ENCODE measurements around the gene PLCB3. TPM values are rescaled to one million over a fixed set of nuclear protein-coding genes. Genes with fewer than 3 reads are reported as not detected.

Gene PLCB3
- total RNA-seq, 1 experiment from 2014 or later, result 80.2 TPM

DNA sequence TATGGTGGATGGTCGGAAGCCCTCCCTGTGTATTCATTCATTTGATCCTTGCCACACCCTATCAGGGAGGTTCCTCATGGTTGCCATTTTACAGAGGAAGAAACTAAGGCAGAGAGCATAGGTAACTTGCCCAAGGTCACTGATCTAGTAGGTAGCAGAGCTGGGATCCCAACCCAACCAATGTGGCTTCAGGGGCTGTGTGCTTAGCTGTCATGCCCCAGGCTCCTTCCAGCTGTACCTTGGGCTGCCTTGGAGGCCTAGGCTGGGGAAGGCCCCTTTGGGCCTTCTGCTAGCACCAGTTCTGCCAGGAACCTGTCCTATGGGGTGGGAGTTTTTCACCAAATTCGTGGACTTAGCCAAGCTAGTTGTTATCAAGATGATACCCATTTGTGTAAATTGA is 24.5 kb downstream of the PLCB3 start:
- Histone ChIP-seq H3K79me1 (ENCODE audit: insufficient read depth, low read depth, low read length, poor library complexity, severe bottlenecking) (no peaks in the 10 kb centered on the region), H4K5ac (ENCODE audit: insufficient read length, low read depth, low read length) (no peak overlapping the region), H4K20me1 (ENCODE audit: control insufficient read depth, insufficient read depth, insufficient read length) (peaks cover 2% of the 10 kb centered on the region), H3K4me1 (ENCODE audit: insufficient read depth, low read length) (no peaks in the 10 kb centered on the region), H2BK15ac (ENCODE audit: low read depth, low read length) (no peak overlapping the region), H3K14ac (ENCODE audit: insufficient read depth, low read length) (no peak overlapping the region), H3T11ph (ENCODE audit: low read length) (no peak overlapping the region), H2BK20ac (ENCODE audit: low read depth, low read length, poor library complexity, severe bottlenecking) (no peak overlapping the region), H3K4ac (ENCODE audit: low read depth, low read length) (no peak overlapping the region), H4K91ac (ENCODE audit: insufficient read length, low read depth, low read length) (no peak overlapping the region), H2BK5ac (ENCODE audit: insufficient read length, low read length) (no peak overlapping the region), H3K27ac (ENCODE audit: insufficient read length, low read depth, low read length) (no peak overlapping the region), H3K9ac (ENCODE audit: extremely low read depth, insufficient read length, low read length) (no peak overlapping the region), H3K23me2 (ENCODE audit: insufficient read length, low read depth, low read length, poor library complexity, severe bottlenecking) (peaks cover 5% of the 10 kb centered on the region), H3K18ac (ENCODE audit: insufficient read length, low read depth, low read length) (no peak overlapping the region), H2AK5ac (ENCODE audit: insufficient read length, low read length) (no peak overlapping the region), H3K27me3 (ENCODE audit: insufficient read depth, low read length) (no peaks in the 10 kb centered on the region), H2BK120ac (ENCODE audit: low read depth, low read length, poor library complexity, severe bottlenecking) (no peak overlapping the region), H3K56ac (ENCODE audit: insufficient read length, low read depth, low read length) (no peak overlapping the region), H3K9me3 (ENCODE audit: control insufficient read depth, low read depth, low read length) (no peaks in the 10 kb centered on the region), H2AFZ (ENCODE audit: low read length) (no peak overlapping the region), H3K23ac (ENCODE audit: insufficient read length, low read depth, low read length) (no peak overlapping the region), H2BK12ac (ENCODE audit: insufficient read length, low read depth, low read length) (no peak overlapping the region), H4K8ac (replicated peaks; ENCODE audit: insufficient read length, low read depth, low read length) (no peak overlapping the region), H3K79me2 (ENCODE audit: insufficient read depth, low read length) (no peaks in the 10 kb centered on the region), H3K4me2 (ENCODE audit: insufficient read depth, insufficient read length, low read length) (no peak overlapping the region)
- H3K27ac Mint-ChIP-seq, result no peak overlapping the region
- H3K36me3 Mint-ChIP-seq (ENCODE audit: insufficient read depth in 1 of 3, low read depth in 3 of 3), result peaks cover 0 to 9% (median 6%) of the 10 kb centered on the region in 3 experiments; a peak in 4 of 7 replicates
- H3K4me1 Mint-ChIP-seq, result peaks cover 12 to 16% of the 10 kb centered on the region in 2 experiments
- no CpG with 5 or more reads among the region's 2 CpGs for WGBS (ENCODE audit: extremely low coverage, insufficient read length, low lambda C conversion rate)
- TF ChIP-seq CTCF (conservative IDR thresholded peaks at IDR 0.05), result no peak
- no peak overlapping the region for H3K4me3 Mint-ChIP-seq
- no peaks in the 10 kb centered on the region for H3K9me3 Mint-ChIP-seq
- H3K27me3 Mint-ChIP-seq (ENCODE audit: low read depth), result no peaks in the 10 kb centered on the region; the same call in none of the 2 replicates
- DNase-seq, result no peak

Measured in H9 (cell line).